GM10248 (cell line): Measurements from ENCODE around the gene PGLYRP4.
"Not testable (repeated sequence)": the region's sequence is repeated elsewhere in the genome, so short reads cannot be mapped to it uniquely, and the experiment has no call there.

Experiments
- CTCF ChIA-PET: fragments of 300-600 bp; sonication (Branson Sonifier 250); formaldehyde crosslinking; extraction: SDS; loops from one replicate; lab custom pipeline; 2021; ENCODE audit warnings: antibody characterized with exemption; lab: Yijun Ruan, JAX
- POLR2A ChIA-PET: fragments of 350-650 bp; sonication (Branson Sonifier 250); formaldehyde crosslinking; extraction: SDS; loops from one replicate; lab custom pipeline; 2020; ENCODE audit warnings: antibody characterized with exemption; lab: Yijun Ruan, JAX
- DNase-seq: peaks from one replicate; pipeline ENCODE4 v3.0.0; 2012; ENCODE audit errors: extremely low spot score
- CTCF ChIP-seq: IDR thresholded peaks from 2 replicates; pipeline ENCODE4 v1.5.1; 2012; ENCODE audit warnings: mild to moderate bottlenecking, low read depth; ENCODE audit errors: extremely low read depth, missing control alignments, control extremely low read depth

PGLYRP4 gene

GRCh38 chr1:153349363-153350320 lies 1.0 kb upstream of the PGLYRP4 start:
- ChIA-PET CTCF (interaction anchor here (0.9 to 11.2 kb wide), 4 partner anchors 12 to 145 kb away, joined by 3 to 331 read pairs (median 5); partner anchors contain the start of gene PGLYRP3), POLR2A (no interaction called here)
- DNase-seq, result no peak
- no peak for TF ChIP-seq CTCF

GRCh38 chr1:153347856-153348255 lies 785 bp downstream of the PGLYRP4 start:
- DNase-seq, result no peak
- ChIA-PET POLR2A (no interaction called here), CTCF (interaction anchor here (0.9 to 11.2 kb wide), 3 partner anchors 10 to 147 kb away, joined by 3 to 331 read pairs (median 5); partner anchors contain the start of gene S100A9)
- no peak for TF ChIP-seq CTCF

GRCh38 chr1:153347049-153347448 lies 1.6 kb downstream of the PGLYRP4 start:
- POLR2A ChIA-PET, DNase-seq: not testable (repeated sequence)
- CTCF ChIA-PET, result interaction anchor here (1.3 to 2.8 kb wide), 3 partner anchors 8 to 147 kb away, joined by 3 to 18 read pairs (median 8); no protein-coding TSS in a partner anchor

DNA sequence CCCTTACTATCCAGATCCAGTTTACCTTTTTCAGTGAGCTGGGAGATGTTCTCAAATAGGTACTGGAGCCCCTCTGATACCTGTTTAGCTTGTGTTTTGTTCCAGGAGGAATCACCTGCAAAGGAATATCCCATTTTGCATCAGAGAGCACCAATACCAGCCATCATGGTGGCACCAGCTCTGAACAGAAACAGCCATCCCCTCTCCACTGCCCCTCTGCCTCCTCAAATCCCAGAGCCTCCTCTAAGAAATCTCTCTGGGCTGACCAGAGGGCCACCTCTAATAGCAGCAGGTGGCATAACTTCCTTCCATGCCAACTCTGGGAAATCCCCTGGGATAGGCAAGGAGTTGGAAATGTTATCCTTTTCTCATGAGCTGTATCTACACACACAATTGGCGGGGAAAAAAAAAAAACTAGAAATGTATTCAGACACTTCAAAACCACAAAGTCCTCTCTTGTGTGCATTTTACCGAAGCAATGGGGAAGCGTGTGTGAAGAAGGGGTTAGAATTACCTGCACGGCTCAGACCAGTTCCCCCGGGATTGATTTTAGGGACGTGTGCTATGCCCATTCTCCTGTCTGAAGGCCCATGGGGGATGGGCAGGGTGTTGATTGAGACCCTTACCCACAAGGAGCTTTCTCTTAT lies 2.4 kb downstream of the PGLYRP4 start:
- CTCF ChIA-PET, result interaction anchor here (0.7 to 2.8 kb wide), 4 partner anchors 9 to 148 kb away, joined by 3 to 18 read pairs (median 6); partner anchors contain the start of gene S100A9
- no peak for TF ChIP-seq CTCF
- peak; percentile 16 for DNase-seq
- POLR2A ChIA-PET, result no interaction called here

GRCh38 chr1:153345187-153346076 lies 3.2 kb downstream of the PGLYRP4 start:
- TF ChIP-seq CTCF, result no peak
- peak; percentile 30 for DNase-seq
- ChIA-PET POLR2A (no interaction called here), CTCF (interaction anchor here (1.0 to 5.1 kb wide), 6 partner anchors 8 to 151 kb away, joined by 3 to 57 read pairs (median 6); no protein-coding TSS in a partner anchor)

DNA sequence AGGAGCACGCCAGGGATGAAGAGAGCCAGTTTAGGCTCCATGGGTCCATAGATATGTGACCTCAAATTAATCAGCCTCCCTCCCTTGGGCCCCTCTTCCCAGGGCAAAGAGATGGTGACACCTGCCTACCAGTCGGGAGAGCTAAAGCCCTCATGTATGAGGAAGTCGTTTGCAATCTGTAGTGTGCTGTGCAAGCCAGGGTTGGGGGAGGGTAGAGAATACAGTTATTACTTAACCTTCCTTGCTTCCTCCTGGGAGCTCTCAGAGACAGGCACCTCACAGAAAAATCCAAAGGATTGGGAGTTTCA lies 4.0 kb downstream of the PGLYRP4 start:
- ChIA-PET POLR2A (no interaction called here), CTCF (interaction anchor here (1.0 to 5.1 kb wide), 4 partner anchors 8 to 152 kb away, joined by 3 to 57 read pairs (median 12); no protein-coding TSS in a partner anchor)
- peak; percentile 18 for DNase-seq
- no peak for TF ChIP-seq CTCF
